HG02943 (cell line): ENCODE measurements around the gene UNC50.
"Not testable (repeated sequence)": the region's sequence is repeated elsewhere in the genome, so short reads cannot be mapped to it uniquely, and the experiment has no call there.

ENCODE experiments used
- ATAC-seq: cut with Tn5 transposase; IDR thresholded peaks from one replicate; pipeline ENCODE4 v1.9.1; 2021; ENCODE audit warnings: mild to moderate bottlenecking, low read depth, moderate library complexity; ENCODE audit not compliant: unreplicated experiment

Gene UNC50

GRCh38 chr2:98659491-98659840, 51.1 kb downstream of the UNC50 start:
- ATAC-seq, result not testable (repeated sequence)

GRCh38 chr2:98663511-98664090, 55.2 kb downstream of the UNC50 start:
- no peak for ATAC-seq

DNA sequence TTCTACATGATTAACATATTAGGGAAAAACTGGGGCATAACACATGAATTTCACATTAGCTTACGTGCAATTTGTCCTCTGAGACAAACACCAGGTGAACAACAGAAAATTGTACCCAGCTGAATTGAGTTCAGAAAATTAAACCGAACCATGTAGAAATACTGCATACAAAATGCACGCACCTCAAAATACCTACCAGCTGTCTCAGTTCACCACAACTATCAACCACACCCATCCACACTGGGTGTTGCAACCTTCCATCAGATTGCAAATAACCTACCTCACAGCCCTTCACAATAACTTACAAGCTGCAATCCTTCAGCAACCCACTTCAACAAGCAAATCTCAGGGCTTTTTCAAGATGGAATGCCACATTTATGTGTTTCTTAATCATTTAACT, 55.9 kb downstream of the UNC50 start:
- ATAC-seq, result no peak

DNA sequence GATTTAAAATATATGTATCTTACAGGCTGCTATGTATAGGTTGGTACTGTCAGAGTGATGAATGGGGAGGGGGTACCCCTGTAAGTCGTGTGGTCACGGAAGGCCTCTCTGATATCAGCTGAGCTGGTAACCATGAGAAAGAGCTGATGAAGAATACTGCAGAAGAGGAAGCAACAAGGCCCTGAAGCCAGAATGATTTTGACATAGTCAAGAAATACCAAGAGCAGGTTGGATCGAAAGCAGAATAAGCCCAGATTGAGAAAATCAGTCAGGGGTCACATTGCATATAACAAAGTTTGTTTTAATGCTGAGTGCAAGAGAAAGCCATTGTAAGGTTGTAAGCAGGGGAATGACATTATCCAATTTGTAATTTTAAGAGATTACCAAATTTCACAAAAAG, 57.3 kb downstream of the UNC50 start:
- no peak for ATAC-seq
